Caco-2 (cell line): ENCODE results near the gene SPINK4. TPM values are rescaled to one million over a fixed set of nuclear protein-coding genes. Genes with fewer than 3 reads are reported as not detected.

Source experiments
- BruUV-seq: library from RNA; stranded (reverse); fragments of 400-500 nt; replicated peaks from 2 replicates; lab custom pipeline; 2021; lab: Mats Ljungman, UMichigan
- CTCF ChIA-PET: fragments of 300-600 bp; sonication (Branson Sonifier 250); formaldehyde crosslinking; loops from one replicate; lab custom pipeline; 2022; ENCODE audit warnings: antibody characterized with exemption; lab: Charles Lee
- POLR2A ChIA-PET: fragments of 300-600 bp; sonication (Branson Sonifier 250); formaldehyde crosslinking; loops from one replicate; lab custom pipeline; 2022; ENCODE audit warnings: antibody characterized with exemption; lab: Charles Lee
- DNase-seq, 2 experiments: peaks; one replicate each; pipeline versions ENCODE4 v3.0.0 to v3.0.0-alpha.2; 2020 to 2022
- H3K27me3 ChIP-seq: replicated peaks from 2 replicates; pipeline ENCODE4 v1.6.0; 2011; ENCODE audit warnings: low read length; ENCODE audit not compliant: control insufficient read depth, insufficient read depth
- H3K36me3 ChIP-seq: 2 replicates; pipeline ENCODE4 v1.5.1; 2011; ENCODE audit warnings: low read length; ENCODE audit not compliant: control insufficient read depth, insufficient read depth
- H3K4me1 ChIP-seq: fragments of 250-450 bp; sonication (Bioruptor Pico); 2 replicates; pipeline ENCODE4 v1.5.1; 2020; ENCODE audit warnings: mild to moderate bottlenecking
- H3K4me3 ChIP-seq: 2 replicates; pipeline ENCODE4 v1.5.1; 2011; ENCODE audit warnings: low read depth, mild to moderate bottlenecking, control low read depth, low read length
- H3K9me3 ChIP-seq: fragments of 250-450 bp; sonication (Bioruptor Pico); 2 replicates; pipeline ENCODE4 v1.5.1; 2020; ENCODE audit warnings: mild to moderate bottlenecking, moderate library complexity
- H3K27ac Mint-ChIP-seq: one replicate; pipeline ENCODE4 v1.8.0; 2022; ENCODE audit warnings: mixed read lengths; ENCODE audit not compliant: unreplicated experiment
- H3K27me3 Mint-ChIP-seq: one replicate; pipeline ENCODE4 v1.8.0; 2022; ENCODE audit warnings: mixed read lengths; ENCODE audit not compliant: insufficient read depth, unreplicated experiment
- H3K36me3 Mint-ChIP-seq: one replicate; pipeline ENCODE4 v1.8.0; 2022; ENCODE audit warnings: mild to moderate bottlenecking, mixed read lengths; ENCODE audit not compliant: insufficient read depth, unreplicated experiment
- H3K4me1 Mint-ChIP-seq: one replicate; pipeline ENCODE4 v1.8.0; 2022; ENCODE audit warnings: low read depth, mixed read lengths; ENCODE audit not compliant: unreplicated experiment
- H3K4me3 Mint-ChIP-seq: one replicate; pipeline ENCODE4 v1.8.0; 2022; ENCODE audit warnings: mild to moderate bottlenecking, moderate library complexity, mixed read lengths; ENCODE audit not compliant: unreplicated experiment
- H3K9me3 Mint-ChIP-seq: one replicate; pipeline ENCODE4 v1.8.0; 2022; ENCODE audit warnings: mixed read lengths; ENCODE audit not compliant: unreplicated experiment
- CTCF ChIP-seq, 2 experiments: fragments of 200-600 bp in 1 of 2; IDR thresholded peaks; 1 replicate in 1 of 2; 2 replicates in 1 of 2; pipeline versions ENCODE4 v1.5.1 to v1.8.0; 2011 to 2022; ENCODE audit warnings: antibody characterized with exemption in 1 of 2, control low read depth in 1 of 2, inconsistent platforms in 1 of 2, low read depth in 1 of 2, low read length in 1 of 2, mild to moderate bottlenecking in 1 of 2, moderate library complexity in 1 of 2; ENCODE audit not compliant: insufficient read depth in 1 of 2, severe bottlenecking in 1 of 2, unreplicated experiment in 1 of 2
- intact Hi-C: fragments of 100-400 bp; cut with micrococcal nuclease; formaldehyde crosslinking; loops from one replicate; pipeline ENCODE4 v1.10.0; 2022; ENCODE audit not compliant: unreplicated experiment
- total RNA-seq: library from RNA; stranded (reverse); gene quantifications from 2 replicates; pipeline ENCODE4 v1.2.3, GENCODE V29; 2022

SPINK4 gene
- total RNA-seq, 1 experiment from 2014 or later = 2.1 TPM

- Histone ChIP-seq H3K9me3 (no peaks in the 10 kb centered on the region), H3K4me1 (peaks cover 14% of the 10 kb centered on the region), H3K4me3 (no peak overlapping the region), H3K27me3 (no peaks in the 10 kb centered on the region), H3K36me3 (no peaks in the 10 kb centered on the region)
- no TSS peak for BruUV-seq
- TF ChIP-seq CTCF (IDR thresholded peaks at IDR 0.05; ENCODE audit: insufficient read depth in 1 of 2, low read depth in 1 of 2, low read length in 1 of 2, severe bottlenecking in 1 of 2, unreplicated experiment in 1 of 2) = peak; percentile 62 to 73
- peaks cover 27% of the 10 kb centered on the region for H3K4me1 Mint-ChIP-seq
- H3K27me3 Mint-ChIP-seq = no peaks in the 10 kb centered on the region
- no peaks in the 10 kb centered on the region for H3K9me3 Mint-ChIP-seq
- H3K4me3 Mint-ChIP-seq = no peak overlapping the region
- DNase-seq = peak; percentile 56 to 69
- intact Hi-C loops = loop anchor here (1.0 to 2.0 kb wide), 2 partner anchors 53 to 144 kb away; no protein-coding TSS in a partner anchor
- H3K36me3 Mint-ChIP-seq = peaks cover 9% of the 10 kb centered on the region
- no peak overlapping the region for H3K27ac Mint-ChIP-seq
- ChIA-PET POLR2A (no interaction called here), CTCF (interaction anchor here (0.5 to 1.5 kb wide), 10 partner anchors 11 to 158 kb away, joined by 3 to 6 read pairs (median 4); partner anchors contain the start of genes B4GALT1 and SPINK4)
These were observed 14.4 kb upstream of the SPINK4 start for GRCh38 chr9:33225319-33226147.

- peaks cover 14% of the 10 kb centered on the region for H3K4me1 ChIP-seq
- Mint-ChIP-seq H3K27ac (peak overlapping the region; percentile 59), H3K4me3 (no peak overlapping the region), H3K36me3 (peaks cover 14% of the 10 kb centered on the region), H3K27me3 (no peaks in the 10 kb centered on the region), H3K9me3 (no peaks in the 10 kb centered on the region), H3K4me1 (peaks cover 27% of the 10 kb centered on the region)
- no peaks in the 10 kb centered on the region for H3K36me3 ChIP-seq
- POLR2A ChIA-PET = interaction anchor here (1.3 kb wide), 1 partner anchor 13 kb away, joined by 5 read pairs; the partner anchor contains the start of gene SPINK4
- no peak for DNase-seq
- H3K4me3 ChIP-seq = no peak overlapping the region
- TF ChIP-seq CTCF (IDR thresholded peaks at IDR 0.05; ENCODE audit: insufficient read depth in 1 of 2, low read depth in 1 of 2, low read length in 1 of 2, severe bottlenecking in 1 of 2, unreplicated experiment in 1 of 2) = no peak
- no TSS peak for BruUV-seq
- intact Hi-C loops = no loop called here
- H3K9me3 ChIP-seq = no peaks in the 10 kb centered on the region
- no peaks in the 10 kb centered on the region for H3K27me3 ChIP-seq
- CTCF ChIA-PET = interaction anchor here (0.8 to 1.5 kb wide), 5 partner anchors 10 to 145 kb away, joined by 3 to 6 read pairs (median 4); partner anchors contain the start of gene NFX1
These were observed 13.0 kb upstream of the SPINK4 start for GRCh38 chr9:33227008-33227398.

GRCh38 chr9:33227741-33228140 lies 12.2 kb upstream of the SPINK4 start:
- ChIA-PET POLR2A (interaction anchor here (1.3 kb wide), 1 partner anchor 12 kb away, joined by 5 read pairs; the partner anchor contains the start of gene SPINK4), CTCF (no interaction called here)
- Mint-ChIP-seq H3K4me3 (no peak overlapping the region), H3K27ac (peak overlapping the region; percentile 59), H3K9me3 (no peaks in the 10 kb centered on the region), H3K4me1 (peaks cover 24% of the 10 kb centered on the region), H3K27me3 (no peaks in the 10 kb centered on the region), H3K36me3 (peaks cover 14% of the 10 kb centered on the region)
- no peak overlapping the region for H3K4me3 ChIP-seq
- TF ChIP-seq CTCF (IDR thresholded peaks at IDR 0.05; ENCODE audit: insufficient read depth in 1 of 2, low read depth in 1 of 2, low read length in 1 of 2, severe bottlenecking in 1 of 2, unreplicated experiment in 1 of 2) = no peak
- intact Hi-C loops = no loop called here
- no peak for DNase-seq
- H3K9me3 ChIP-seq = no peaks in the 10 kb centered on the region
- no peaks in the 10 kb centered on the region for H3K36me3 ChIP-seq
- H3K27me3 ChIP-seq = no peaks in the 10 kb centered on the region
- no TSS peak for BruUV-seq
- H3K4me1 ChIP-seq = peaks cover 14% of the 10 kb centered on the region
